Osteoblast (primary cell): Measurements from ENCODE around the gene ANGPTL1. TPM values are rescaled to one million over a fixed set of nuclear protein-coding genes. Genes with fewer than 3 reads are reported as not detected.

ENCODE experiments used
- DNase-seq: peaks from one replicate; pipeline ENCODE4 v3.0.0; 2011; ENCODE audit warnings: low spot score, mixed read lengths; ENCODE audit not compliant: insufficient read length; ENCODE audit errors: missing footprints
- H2AFZ ChIP-seq: 2 replicates; pipeline ENCODE4 v1.6.0; 2011; ENCODE audit warnings: mild to moderate bottlenecking, low read length
- H3K27ac ChIP-seq: 2 replicates; pipeline ENCODE4 v1.5.1; 2011; ENCODE audit warnings: mild to moderate bottlenecking, low read depth, low read length, moderate library complexity
- H3K27me3 ChIP-seq: 2 replicates; pipeline ENCODE4 v1.6.0; 2012; ENCODE audit warnings: mild to moderate bottlenecking, control low read depth, inconsistent platforms, low read length, moderate library complexity; ENCODE audit not compliant: insufficient read depth
- H3K36me3 ChIP-seq: 2 replicates; pipeline ENCODE4 v1.5.1; 2011; ENCODE audit warnings: mild to moderate bottlenecking, low read length, control low read depth, moderate library complexity; ENCODE audit not compliant: insufficient read depth
- H3K4me1 ChIP-seq: 2 replicates; pipeline ENCODE4 v1.5.1; 2011; ENCODE audit warnings: mild to moderate bottlenecking, low read length, control low read depth, moderate library complexity; ENCODE audit not compliant: insufficient read depth
- H3K4me2 ChIP-seq: 2 replicates; pipeline ENCODE4 v1.6.0; 2011; ENCODE audit warnings: mild to moderate bottlenecking, low read length; ENCODE audit not compliant: insufficient read depth
- H3K4me3 ChIP-seq: fragments of 200-600 bp; sonication (generic); 3 replicates; pipeline ENCODE4 v1.5.1; 2012; ENCODE audit warnings: mild to moderate bottlenecking, low read length, inconsistent platforms; ENCODE audit not compliant: insufficient read depth
- H3K79me2 ChIP-seq: 2 replicates; pipeline ENCODE4 v1.6.0; 2012; ENCODE audit warnings: mild to moderate bottlenecking, low read length, control low read depth, inconsistent platforms; ENCODE audit not compliant: insufficient read depth
- H3K9me3 ChIP-seq: 2 replicates; pipeline ENCODE4 v1.5.1; 2011; ENCODE audit warnings: low read depth, low read length, control low read depth
- H4K20me1 ChIP-seq: 2 replicates; pipeline ENCODE4 v1.6.0; 2012; ENCODE audit warnings: mild to moderate bottlenecking, low read length, control low read depth; ENCODE audit not compliant: insufficient read depth
- CTCF ChIP-seq: IDR thresholded peaks from 2 replicates; pipeline ENCODE4 v1.5.1; 2011; ENCODE audit warnings: mild to moderate bottlenecking, low read depth, low read length, moderate library complexity; ENCODE audit errors: extremely low read depth
- total RNA-seq: library from RNA; depleted of rRNA; stranded (reverse); fragments of >200 nt; gene quantifications from 2 replicates; pipeline ENCODE4 v1.2.3, GENCODE V29; 2012

Gene ANGPTL1
- total RNA-seq, 1 donor = 15.6 TPM

DNA sequence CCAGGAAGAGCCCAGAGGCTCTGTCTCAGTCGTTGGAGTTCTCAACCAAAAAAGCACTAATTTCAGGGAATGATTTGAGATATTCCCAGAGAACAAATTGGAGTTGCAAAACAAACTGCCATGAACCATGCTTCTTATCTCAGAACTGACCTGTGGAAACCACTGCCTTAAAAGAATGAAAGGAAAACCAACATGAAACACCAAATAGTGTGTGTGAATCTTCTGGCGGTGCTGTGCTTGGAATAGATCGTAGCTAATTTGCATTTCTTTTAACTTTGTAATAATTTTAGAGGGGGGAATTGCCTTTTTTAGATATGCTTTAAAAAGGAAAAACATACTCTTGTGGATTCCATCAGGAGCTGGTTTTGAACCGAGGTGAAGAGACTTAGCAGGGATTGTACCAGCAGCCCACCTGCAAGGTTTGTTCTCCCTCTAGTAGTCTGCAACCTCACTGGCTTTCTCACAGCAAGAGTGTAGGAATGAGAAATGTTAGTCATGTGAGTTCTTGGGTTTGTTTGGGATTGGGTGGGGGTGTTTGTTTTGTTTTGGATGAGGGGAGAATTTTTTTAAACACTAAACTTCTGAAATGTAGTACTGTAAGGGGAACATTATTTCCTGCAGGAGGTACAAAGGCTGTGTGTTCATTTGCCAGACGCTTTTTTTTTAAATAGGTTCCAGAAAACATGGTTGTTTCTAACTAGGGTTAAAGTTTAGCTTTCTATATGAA lies 45.7 kb upstream of the ANGPTL1 start:
- Histone ChIP-seq H3K9me3 (no peaks in the 10 kb centered on the region), H3K36me3 (peaks cover 10% of the 10 kb centered on the region), H3K4me2 (no peak overlapping the region), H4K20me1 (no peaks in the 10 kb centered on the region), H3K4me1 (peaks cover 3% of the 10 kb centered on the region), H3K27ac (no peak overlapping the region), H3K79me2 (no peaks in the 10 kb centered on the region), H3K27me3 (no peaks in the 10 kb centered on the region), H3K4me3 (no peak overlapping the region), H2AFZ (no peak overlapping the region)
- TF ChIP-seq CTCF = no peak
- DNase-seq = no peak

DNA sequence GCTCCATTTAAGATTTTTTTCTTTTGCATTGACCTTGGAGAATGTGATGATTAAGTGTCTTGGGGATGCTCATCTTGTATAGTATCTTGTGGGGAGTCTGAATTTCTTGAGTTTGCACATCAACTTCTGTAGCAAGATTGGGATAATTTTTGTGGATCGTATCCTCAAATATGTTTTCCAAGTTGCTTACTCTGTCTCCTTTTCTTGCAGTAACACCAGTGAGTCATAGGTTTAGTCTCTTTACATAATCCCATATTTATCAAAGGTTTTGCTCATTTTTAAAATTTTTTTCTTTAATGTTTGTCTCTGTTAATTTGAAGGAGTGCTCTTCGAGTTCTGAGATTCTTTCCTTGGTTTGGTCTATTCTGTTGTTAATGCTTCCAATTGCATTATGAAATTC lies 41.7 kb upstream of the ANGPTL1 start:
- no peak for DNase-seq
- Histone ChIP-seq H3K4me3 (no peak overlapping the region), H3K27ac (no peak overlapping the region), H3K27me3 (no peaks in the 10 kb centered on the region), H4K20me1 (no peaks in the 10 kb centered on the region), H3K4me2 (no peak overlapping the region), H2AFZ (no peak overlapping the region), H3K9me3 (no peaks in the 10 kb centered on the region), H3K4me1 (peaks cover 14% of the 10 kb centered on the region), H3K36me3 (peaks cover 10% of the 10 kb centered on the region), H3K79me2 (no peaks in the 10 kb centered on the region)
- TF ChIP-seq CTCF = no peak

DNA sequence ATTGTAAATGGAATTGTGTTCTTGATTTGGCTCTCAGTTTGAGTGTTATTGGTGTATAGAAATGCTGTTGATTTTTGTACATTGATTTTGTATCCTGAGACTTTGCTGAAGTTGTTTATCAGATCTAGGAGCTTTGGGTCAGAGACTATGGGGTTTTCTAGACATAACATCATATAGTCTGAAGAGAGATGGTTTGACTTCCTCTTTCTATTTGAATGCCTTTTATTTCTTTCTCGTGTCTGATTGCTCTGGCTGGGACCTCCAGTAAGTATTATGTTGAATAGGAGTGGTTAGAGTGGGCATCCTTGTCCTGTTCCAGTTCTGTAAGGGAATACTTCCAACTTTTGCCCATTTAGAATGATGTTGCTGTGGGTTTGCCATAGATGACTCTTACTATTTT lies 39.1 kb upstream of the ANGPTL1 start:
- Histone ChIP-seq H4K20me1 (no peaks in the 10 kb centered on the region), H2AFZ (no peak overlapping the region), H3K4me2 (no peak overlapping the region), H3K36me3 (peaks cover 8% of the 10 kb centered on the region), H3K27ac (no peak overlapping the region), H3K4me3 (no peak overlapping the region), H3K27me3 (no peaks in the 10 kb centered on the region), H3K4me1 (peaks cover 14% of the 10 kb centered on the region), H3K9me3 (no peaks in the 10 kb centered on the region), H3K79me2 (no peaks in the 10 kb centered on the region)
- TF ChIP-seq CTCF = no peak
- no peak for DNase-seq

DNA sequence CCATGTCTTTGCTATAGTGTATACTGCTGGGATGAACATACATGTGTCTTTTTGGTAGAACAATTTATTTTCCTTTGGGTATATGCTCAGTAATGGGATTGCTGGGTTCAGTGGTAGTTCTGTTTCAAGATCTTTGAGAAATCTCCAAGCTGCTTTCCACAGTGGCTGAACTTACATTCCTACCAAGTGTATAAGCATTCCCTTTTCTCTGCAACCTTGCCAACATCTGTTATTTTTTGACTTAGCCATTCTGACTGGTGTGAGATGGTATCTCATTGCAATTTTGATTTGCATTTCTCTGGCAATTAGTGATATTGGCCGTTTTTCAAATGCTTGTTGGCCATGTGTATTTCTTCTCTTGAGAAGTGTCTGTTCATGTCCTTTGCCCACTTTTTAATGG lies 37.5 kb upstream of the ANGPTL1 start:
- TF ChIP-seq CTCF = no peak
- H3K9me3 ChIP-seq = no peaks in the 10 kb centered on the region
- peaks cover 14% of the 10 kb centered on the region for H3K4me1 ChIP-seq
- H3K27ac ChIP-seq = no peak overlapping the region
- peaks cover 9% of the 10 kb centered on the region for H3K36me3 ChIP-seq
- H3K4me3 ChIP-seq = no peak overlapping the region
- no peaks in the 10 kb centered on the region for H4K20me1 ChIP-seq
- H3K27me3 ChIP-seq = no peaks in the 10 kb centered on the region
- H3K79me2 ChIP-seq = no peaks in the 10 kb centered on the region
- no peak overlapping the region for H2AFZ ChIP-seq
- no peak for DNase-seq
- H3K4me2 ChIP-seq = no peak overlapping the region
